ENCODE measurements around the gene TRAPPC11.

DNA sequence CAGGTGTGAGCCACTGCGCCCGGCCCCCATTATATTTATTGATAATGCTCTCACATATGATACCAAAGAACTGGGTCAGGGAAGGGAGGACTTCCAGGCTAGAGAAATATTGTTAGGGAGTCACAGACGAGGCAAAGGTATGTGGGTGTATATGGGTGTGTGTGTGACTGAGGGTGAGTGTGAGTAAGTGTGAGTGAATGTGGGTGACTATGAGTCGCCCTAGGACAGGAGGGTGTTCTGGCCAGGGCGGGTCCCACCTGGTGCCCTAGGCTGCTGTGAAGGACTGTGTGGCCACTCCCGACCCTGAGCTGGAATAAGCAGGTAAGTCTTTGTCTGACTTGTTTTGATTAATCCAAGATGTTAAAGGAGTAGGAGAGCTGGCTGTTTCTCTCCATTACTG, 34.5 kb upstream of the TRAPPC11 start:
- no peak for TF ChIP-seq ZNF274 (IDR thresholded peaks at IDR 0.05; ENCODE audit: low read depth, low read length)
- no peak for TF ChIP-seq YY1 (IDR thresholded peaks at IDR 0.05; ENCODE audit: insufficient read depth, insufficient read length)
